ENCODE results near the gene STRADA.

- TF ChIP-seq RFX5 (IDR thresholded peaks at IDR 0.05; ENCODE audit: low read depth, low read length) = no peak
- TF ChIP-seq CEBPB (IDR thresholded peaks at IDR 0.05; ENCODE audit: borderline replicate concordance in 1 of 2, low read depth in 2 of 2, low read length in 2 of 2) = no peak
- no peak for TF ChIP-seq RELA (IDR thresholded peaks at IDR 0.05; ENCODE audit: borderline replicate concordance, partially characterized antibody)
- no peak for TF ChIP-seq ATF2 (IDR thresholded peaks at IDR 0.05; ENCODE audit: low read length)
- TF ChIP-seq POLR2A (IDR thresholded peaks at IDR 0.05; ENCODE audit: low read depth, low read length) = no peak
- TF ChIP-seq RAD21 (IDR thresholded peaks at IDR 0.05; ENCODE audit: insufficient read depth, low read depth, low read length) = no peak
- TF ChIP-seq CTCF (IDR thresholded peaks at IDR 0.05 in 2 of 3, conservative IDR thresholded peaks at IDR 0.05 in 1 of 3; ENCODE audit: control insufficient read depth in 2 of 3, extremely low read depth in 1 of 3, insufficient read depth in 1 of 3, low read depth in 3 of 3, low read length in 3 of 3) = no peak
- TF ChIP-seq PBX3 (IDR thresholded peaks at IDR 0.05; ENCODE audit: insufficient replicate concordance, low read depth, low read length) = no peak
- no peak for TF ChIP-seq TCF7 (IDR thresholded peaks at IDR 0.05; ENCODE audit: borderline replicate concordance)
- TF ChIP-seq CHD2 (IDR thresholded peaks at IDR 0.05; ENCODE audit: borderline replicate concordance, low read depth, low read length) = no peak
- no peak for TF ChIP-seq MAX (IDR thresholded peaks at IDR 0.05; ENCODE audit: low read depth, low read length)
- no peak for TF ChIP-seq YY1 (IDR thresholded peaks at IDR 0.05; ENCODE audit: low read depth, low read length)
These were observed 37.9 kb downstream of the STRADA start for GRCh38 chr17:63703556-63704258.
